ENCODE measurements around the gene PCDH9. TPM values are rescaled to one million over a fixed set of nuclear protein-coding genes. Genes with fewer than 3 reads are reported as not detected.

Gene PCDH9
- total RNA-seq, 4 donors from 2014 or later: 5.7 to 12.9 (median 6.8) TPM

DNA sequence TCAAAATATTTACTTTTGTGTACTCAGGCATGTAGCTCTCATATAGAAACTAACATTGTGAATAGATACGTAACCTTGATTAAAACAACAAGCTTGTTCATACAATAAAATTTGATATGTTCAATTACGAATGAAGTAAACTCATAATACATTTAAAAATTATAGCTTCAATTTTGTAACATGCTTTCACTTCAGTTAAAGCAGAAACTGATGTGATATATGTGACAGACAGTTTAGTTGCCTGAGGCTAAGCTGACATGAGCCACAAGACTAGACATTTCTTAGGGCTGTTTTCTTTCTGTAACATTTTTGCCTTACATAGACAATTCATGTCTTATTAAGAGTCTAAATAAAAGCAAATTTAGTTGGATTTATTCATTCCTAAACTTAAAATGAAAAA is 526.0 kb downstream of the PCDH9 start:
- TF ChIP-seq, protein P1, sequence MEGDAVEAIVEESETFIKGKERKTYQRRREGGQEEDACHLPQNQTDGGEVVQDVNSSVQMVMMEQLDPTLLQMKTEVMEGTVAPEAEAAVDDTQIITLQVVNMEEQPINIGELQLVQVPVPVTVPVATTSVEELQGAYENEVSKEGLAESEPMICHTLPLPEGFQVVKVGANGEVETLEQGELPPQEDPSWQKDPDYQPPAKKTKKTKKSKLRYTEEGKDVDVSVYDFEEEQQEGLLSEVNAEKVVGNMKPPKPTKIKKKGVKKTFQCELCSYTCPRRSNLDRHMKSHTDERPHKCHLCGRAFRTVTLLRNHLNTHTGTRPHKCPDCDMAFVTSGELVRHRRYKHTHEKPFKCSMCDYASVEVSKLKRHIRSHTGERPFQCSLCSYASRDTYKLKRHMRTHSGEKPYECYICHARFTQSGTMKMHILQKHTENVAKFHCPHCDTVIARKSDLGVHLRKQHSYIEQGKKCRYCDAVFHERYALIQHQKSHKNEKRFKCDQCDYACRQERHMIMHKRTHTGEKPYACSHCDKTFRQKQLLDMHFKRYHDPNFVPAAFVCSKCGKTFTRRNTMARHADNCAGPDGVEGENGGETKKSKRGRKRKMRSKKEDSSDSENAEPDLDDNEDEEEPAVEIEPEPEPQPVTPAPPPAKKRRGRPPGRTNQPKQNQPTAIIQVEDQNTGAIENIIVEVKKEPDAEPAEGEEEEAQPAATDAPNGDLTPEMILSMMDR (IDR thresholded peaks at IDR 0.05): no peak
- no peak for ATAC-seq (ENCODE audit: low FRiP score)
- no peak for DNase-seq (ENCODE audit: low spot score)

DNA sequence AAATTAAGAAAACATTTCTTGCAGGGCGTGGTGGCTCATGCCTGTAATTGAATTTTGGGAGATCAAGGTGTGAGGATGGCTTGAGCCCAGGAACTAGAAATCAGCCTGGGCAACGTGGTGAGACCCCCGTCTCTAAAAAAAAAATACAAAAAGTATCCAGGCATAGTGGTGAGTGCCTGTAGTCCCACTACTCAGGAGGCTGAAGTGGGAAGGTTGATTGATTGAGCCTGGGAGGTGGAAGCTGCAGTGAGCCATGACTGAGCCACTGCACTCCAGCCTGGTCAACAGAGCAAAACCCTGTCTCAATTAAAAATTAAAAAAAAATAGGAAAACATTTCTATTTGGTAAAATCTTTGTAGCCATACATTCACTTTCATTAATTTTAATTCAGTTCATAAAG is 526.5 kb downstream of the PCDH9 start:
- ATAC-seq (ENCODE audit: low FRiP score): no peak
- no peak for DNase-seq (ENCODE audit: low spot score)
- TF ChIP-seq, protein P1 (IDR thresholded peaks at IDR 0.05): no peak

DNA sequence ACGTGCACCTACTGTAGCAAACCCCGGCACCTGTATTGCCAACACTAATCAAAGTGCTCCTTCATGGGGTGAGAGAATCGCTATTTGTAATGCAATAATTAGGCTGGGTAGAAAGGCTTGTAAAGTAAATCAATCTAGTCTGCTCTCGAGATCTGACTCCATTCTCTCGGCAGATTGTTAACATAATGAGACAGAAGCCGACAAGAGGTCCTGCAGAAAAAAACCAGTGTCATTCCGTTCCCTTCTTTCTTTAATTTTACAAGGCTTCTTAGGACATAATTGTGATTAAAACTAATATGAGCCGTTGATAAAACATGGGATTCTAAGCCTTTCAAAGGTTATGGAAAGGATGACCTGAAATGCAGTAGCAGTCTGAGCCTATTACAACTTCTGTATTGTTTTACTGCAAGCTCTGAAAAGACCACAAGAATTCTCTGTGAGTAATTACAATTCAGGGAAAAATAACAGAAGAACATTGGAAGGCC is 530.0 kb downstream of the PCDH9 start:
- TF ChIP-seq, protein P1 (IDR thresholded peaks at IDR 0.05): no peak
- no peak for DNase-seq (ENCODE audit: low spot score)
- ATAC-seq (ENCODE audit: low FRiP score): no peak

DNA sequence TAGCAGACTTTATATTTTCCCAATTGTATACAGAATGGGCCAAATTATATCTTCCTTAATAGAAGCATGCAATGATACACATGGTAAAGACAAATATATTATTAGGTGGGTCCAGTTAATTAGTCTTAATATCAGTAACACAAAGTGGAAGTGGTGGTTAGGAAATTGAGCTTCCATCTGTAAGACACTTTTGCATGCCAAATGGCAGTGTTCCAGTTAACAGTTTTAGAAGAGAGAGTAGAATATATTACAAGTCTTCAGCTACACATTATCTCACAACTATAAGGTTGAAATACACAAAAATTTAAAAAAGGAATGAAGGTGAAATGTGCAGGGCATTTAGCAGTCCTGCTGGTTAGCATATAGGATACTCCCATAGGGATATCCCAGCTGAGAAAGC is 536.5 kb downstream of the PCDH9 start:
- TF ChIP-seq, protein P1 (IDR thresholded peaks at IDR 0.05): no peak
- ATAC-seq (ENCODE audit: low FRiP score) (no peak), DNase-seq (ENCODE audit: low spot score) (no peak)

DNA sequence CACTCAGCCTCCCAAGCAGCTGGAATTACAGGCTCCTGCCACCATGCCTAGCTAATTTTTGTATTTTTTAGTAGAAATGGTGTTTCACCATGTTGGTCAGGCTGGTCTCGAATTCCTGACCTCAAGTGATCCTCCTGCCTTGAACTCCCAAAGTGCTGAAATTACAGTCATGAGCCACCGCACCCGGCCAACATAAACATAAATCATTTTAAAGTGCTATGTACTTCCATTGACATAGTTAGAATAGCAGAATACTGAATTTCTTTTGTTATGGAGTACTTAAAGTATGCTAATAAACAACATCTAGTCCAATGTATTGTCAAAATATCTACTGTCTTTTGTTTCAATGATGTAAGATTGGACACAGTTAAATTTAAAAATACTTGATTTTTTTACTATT is 539.0 kb downstream of the PCDH9 start:
- TF ChIP-seq, protein P1 (IDR thresholded peaks at IDR 0.05): no peak
- ATAC-seq (ENCODE audit: low FRiP score) (no peak), DNase-seq (ENCODE audit: low spot score) (no peak)

DNA sequence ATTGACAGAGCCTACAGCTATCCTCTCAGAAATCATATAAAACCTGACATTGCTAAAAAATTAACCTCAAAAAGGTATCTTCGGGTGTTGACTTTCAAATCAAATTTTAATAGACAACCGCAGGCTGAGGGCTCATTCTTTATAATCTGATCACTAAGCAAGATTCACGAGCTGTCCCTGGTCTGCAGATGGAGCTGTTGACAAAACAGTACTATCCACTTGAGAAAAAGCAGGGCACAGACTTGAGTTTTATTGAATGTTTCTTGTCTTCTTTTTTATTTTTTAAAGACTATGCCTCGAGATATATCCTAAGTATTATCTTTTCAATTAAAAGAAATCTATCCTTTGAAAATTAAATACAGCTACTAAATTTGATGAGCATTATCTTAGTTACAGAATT is 540.5 kb downstream of the PCDH9 start:
- TF ChIP-seq, protein P1 (IDR thresholded peaks at IDR 0.05): no peak
- no peak for ATAC-seq (ENCODE audit: low FRiP score)
- no peak for DNase-seq (ENCODE audit: low spot score)

DNA sequence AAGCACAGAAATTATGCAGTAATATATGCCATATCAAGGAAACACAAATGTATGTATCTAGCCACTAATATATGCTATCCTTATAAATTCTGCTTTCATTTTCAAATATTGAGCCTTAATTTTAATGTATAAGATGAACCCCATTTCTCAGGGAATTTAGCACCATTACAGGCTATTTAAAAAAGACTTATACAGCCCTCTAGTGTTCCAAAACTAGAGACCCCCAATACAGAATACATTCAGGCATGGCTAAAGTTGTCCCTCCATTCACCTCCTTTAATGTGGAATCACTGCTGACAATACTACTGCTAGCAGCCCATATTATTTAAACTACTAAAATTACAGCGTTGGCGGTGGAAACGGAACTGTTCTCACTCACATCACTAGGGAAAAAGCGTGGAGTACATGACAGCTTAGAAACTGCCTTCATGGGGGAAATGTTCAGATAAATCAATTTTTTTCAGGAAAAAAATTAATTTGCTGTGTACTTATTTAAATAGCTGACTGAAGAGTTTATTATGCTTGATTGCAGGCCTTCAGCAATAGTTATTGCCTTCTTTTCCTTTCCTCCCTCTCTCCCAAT is 541.0 kb downstream of the PCDH9 start:
- TF ChIP-seq, protein P1 (IDR thresholded peaks at IDR 0.05): no peak
- no peak for ATAC-seq (ENCODE audit: low FRiP score)
- DNase-seq (ENCODE audit: low spot score): no peak

Measured in omental fat pad (tissue), 4 donors.